H9 (cell line): Measurements from ENCODE around the gene HRH1. TPM values are rescaled to one million over a fixed set of nuclear protein-coding genes. Genes with fewer than 3 reads are reported as not detected.
A peak's percentile ranks its signal among the peaks of the same experiment; 100 is the strongest.

Source experiments
- DNase-seq: peaks from one replicate; pipeline ENCODE4 v3.0.0-alpha.2; 2017
- H2AFZ ChIP-seq: one replicate; pipeline ENCODE4 v1.6.1; 2013; ENCODE audit warnings: mild to moderate bottlenecking, low read length, control low read depth, moderate library complexity
- H2AK5ac ChIP-seq: 2 replicates; pipeline ENCODE4 v1.6.1; 2013; ENCODE audit warnings: low read length, control low read depth, mixed read lengths; ENCODE audit not compliant: insufficient read length
- H2BK120ac ChIP-seq: one replicate; pipeline ENCODE4 v1.6.1; 2013; ENCODE audit warnings: low read depth, mild to moderate bottlenecking, low read length, control low read depth, inconsistent platforms; ENCODE audit not compliant: poor library complexity, severe bottlenecking
- H2BK12ac ChIP-seq: 2 replicates; pipeline ENCODE4 v1.6.1; 2013; ENCODE audit warnings: low read length, control low read depth, mixed read lengths, low read depth; ENCODE audit not compliant: insufficient read length
- H2BK15ac ChIP-seq: 2 replicates; pipeline ENCODE4 v1.6.1; 2013; ENCODE audit warnings: low read depth, low read length, control low read depth
- H2BK20ac ChIP-seq: one replicate; pipeline ENCODE4 v1.6.1; 2013; ENCODE audit warnings: low read depth, mild to moderate bottlenecking, low read length, control low read depth, inconsistent platforms; ENCODE audit not compliant: poor library complexity, severe bottlenecking
- H2BK5ac ChIP-seq: 2 replicates; pipeline ENCODE4 v1.6.1; 2013; ENCODE audit warnings: low read length, control low read depth, mixed read lengths; ENCODE audit not compliant: insufficient read length
- H3K14ac ChIP-seq: 2 replicates; pipeline ENCODE4 v1.6.1; 2013; ENCODE audit warnings: low read length, control low read depth; ENCODE audit not compliant: insufficient read depth
- H3K18ac ChIP-seq: 2 replicates; pipeline ENCODE4 v1.6.1; 2013; ENCODE audit warnings: low read depth, mild to moderate bottlenecking, mixed read lengths, low read length, control low read depth; ENCODE audit not compliant: insufficient read length
- H3K23ac ChIP-seq: 2 replicates; pipeline ENCODE4 v1.6.1; 2013; ENCODE audit warnings: low read length, control low read depth, mixed read lengths, low read depth; ENCODE audit not compliant: insufficient read length
- H3K23me2 ChIP-seq: 2 replicates; pipeline ENCODE4 v1.6.1; 2013; ENCODE audit warnings: low read depth, mild to moderate bottlenecking, mixed read lengths, low read length, control low read depth; ENCODE audit not compliant: insufficient read length, poor library complexity, severe bottlenecking
- H3K27ac ChIP-seq: 2 replicates; pipeline ENCODE4 v1.5.1; 2013; ENCODE audit warnings: low read length, control low read depth, mixed read lengths, low read depth; ENCODE audit not compliant: insufficient read length
- H3K27me3 ChIP-seq: 2 replicates; pipeline ENCODE4 v1.6.1; 2013; ENCODE audit warnings: low read length, control low read depth, inconsistent platforms; ENCODE audit not compliant: insufficient read depth
- H3K4ac ChIP-seq: 2 replicates; pipeline ENCODE4 v1.6.1; 2013; ENCODE audit warnings: low read depth, mild to moderate bottlenecking, control low read depth, inconsistent platforms, low read length, moderate library complexity
- H3K4me1 ChIP-seq: 2 replicates; pipeline ENCODE4 v1.6.1; 2013; ENCODE audit warnings: low read length, control low read depth, inconsistent platforms; ENCODE audit not compliant: insufficient read depth
- H3K4me2 ChIP-seq: 2 replicates; pipeline ENCODE4 v1.6.1; 2013; ENCODE audit warnings: low read length, control low read depth, mixed read lengths; ENCODE audit not compliant: insufficient read length, insufficient read depth
- H3K56ac ChIP-seq: 2 replicates; pipeline ENCODE4 v1.6.1; 2013; ENCODE audit warnings: low read depth, mild to moderate bottlenecking, mixed read lengths, low read length, control low read depth; ENCODE audit not compliant: insufficient read length
- H3K79me1 ChIP-seq: 2 replicates; pipeline ENCODE4 v1.6.1; 2013; ENCODE audit warnings: low read depth, mild to moderate bottlenecking, moderate library complexity, low read length, control low read depth, inconsistent platforms; ENCODE audit not compliant: insufficient read depth, poor library complexity, severe bottlenecking
- H3K79me2 ChIP-seq: 2 replicates; pipeline ENCODE4 v1.6.1; 2013; ENCODE audit warnings: low read length, control low read depth, inconsistent platforms; ENCODE audit not compliant: insufficient read depth
- H3K9ac ChIP-seq: 2 replicates; pipeline ENCODE4 v1.6.1; 2013; ENCODE audit warnings: low read length, control low read depth, mixed read lengths; ENCODE audit not compliant: insufficient read length; ENCODE audit errors: extremely low read depth
- H3K9me3 ChIP-seq: one replicate; pipeline ENCODE4 v1.6.1; 2013; ENCODE audit warnings: low read depth, low read length, inconsistent platforms; ENCODE audit not compliant: control insufficient read depth
- H3T11ph ChIP-seq: one replicate; pipeline ENCODE4 v1.6.1; 2013; ENCODE audit warnings: mild to moderate bottlenecking, low read length, control low read depth, inconsistent platforms
- H4K20me1 ChIP-seq: one replicate; pipeline ENCODE4 v1.6.1; 2013; ENCODE audit not compliant: control insufficient read depth, insufficient read length, insufficient read depth
- H4K5ac ChIP-seq: 2 replicates; pipeline ENCODE4 v1.6.1; 2013; ENCODE audit warnings: low read depth, mild to moderate bottlenecking, mixed read lengths, low read length, control low read depth; ENCODE audit not compliant: insufficient read length
- H4K8ac ChIP-seq: replicated peaks from 2 replicates; pipeline ENCODE4 v1.6.1; 2013; ENCODE audit warnings: low read length, control low read depth, mixed read lengths, low read depth; ENCODE audit not compliant: insufficient read length
- H4K91ac ChIP-seq: 2 replicates; pipeline ENCODE4 v1.6.1; 2013; ENCODE audit warnings: low read depth, mild to moderate bottlenecking, moderate library complexity, mixed read lengths, low read length, control low read depth; ENCODE audit not compliant: insufficient read length
- H3K27ac Mint-ChIP-seq, 3 experiments: 2 replicates in 2 of 3; 3 replicates in 1 of 3; pipeline ENCODE4 v1.8.0; 2020 to 2021; ENCODE audit warnings: mixed read lengths in 3 of 3, mild to moderate bottlenecking in 1 of 3, moderate library complexity in 1 of 3
- H3K27me3 Mint-ChIP-seq: 2 replicates; pipeline ENCODE4 v1.8.0; 2021; ENCODE audit warnings: low read depth, mild to moderate bottlenecking, moderate library complexity, mixed read lengths
- H3K36me3 Mint-ChIP-seq, 3 experiments: 2 replicates in 2 of 3; 3 replicates in 1 of 3; pipeline ENCODE4 v1.8.0; 2020 to 2021; ENCODE audit warnings: low read depth in 3 of 3, mixed read lengths in 3 of 3; ENCODE audit not compliant: insufficient read depth in 1 of 3
- H3K4me1 Mint-ChIP-seq, 2 experiments: 2 replicates each; pipeline ENCODE4 v1.8.0; 2020; ENCODE audit warnings: mixed read lengths in 2 of 2
- H3K4me3 Mint-ChIP-seq, 2 experiments: 2 replicates in 1 of 2; 3 replicates in 1 of 2; pipeline ENCODE4 v1.8.0; 2020 to 2021; ENCODE audit warnings: mild to moderate bottlenecking in 2 of 2, mixed read lengths in 2 of 2, moderate library complexity in 1 of 2
- H3K9me3 Mint-ChIP-seq, 2 experiments: 2 replicates in 1 of 2; 3 replicates in 1 of 2; pipeline ENCODE4 v1.8.0; 2020; ENCODE audit warnings: mild to moderate bottlenecking in 2 of 2, mixed read lengths in 2 of 2, moderate library complexity in 1 of 2
- CTCF ChIP-seq: fragments of 200-600 bp; sonication (generic); conservative IDR thresholded peaks from 3 replicates; pipeline ENCODE4 v1.8.0; 2021; ENCODE audit warnings: antibody characterized with exemption, mild to moderate bottlenecking
- WGBS: extraction: QIAGEN DNeasy Blood & Tissue Kit; methylation state at CpG from one replicate; pipeline ENCODE4 v1.1.7; 2013; ENCODE audit warnings: missing lambda C conversion rate, low lambda C conversion rate, mixed read lengths; ENCODE audit not compliant: insufficient read length; ENCODE audit errors: extremely low coverage; 5-methylcytosine and 5-hydroxymethylcytosine counted together
- total RNA-seq: library from RNA; stranded (reverse); gene quantifications from 2 replicates; pipeline ENCODE4 v1.2.1, GENCODE V29; 2021

Gene HRH1
- total RNA-seq, 1 experiment from 2014 or later = 0.74 TPM

- Histone ChIP-seq H3K9ac (no peak overlapping the region), H3K79me2 (no peaks in the 10 kb centered on the region), H3K4me1 (no peaks in the 10 kb centered on the region; the same call in 1 of the 2 replicates), H3K27ac (no peak overlapping the region), H3K23ac (no peak overlapping the region), H3K4me2 (no peak overlapping the region), H2BK120ac (no peak overlapping the region), H3K9me3 (no peaks in the 10 kb centered on the region), H3K14ac (no peak overlapping the region), H4K5ac (no peak overlapping the region), H2AFZ (no peak overlapping the region), H3K18ac (no peak overlapping the region), H4K8ac (no peak overlapping the region), H3K23me2 (no peaks in the 10 kb centered on the region), H2BK5ac (no peak overlapping the region), H3K56ac (no peak overlapping the region), H4K91ac (no peak overlapping the region), H3T11ph (no peak overlapping the region), H2BK20ac (no peak overlapping the region), H2BK15ac (no peak overlapping the region), H4K20me1 (no peaks in the 10 kb centered on the region), H2BK12ac (peak overlapping the region; percentile 21), H3K4ac (no peak overlapping the region), H3K79me1 (no peaks in the 10 kb centered on the region), H3K27me3 (no peaks in the 10 kb centered on the region), H2AK5ac (no peak overlapping the region)
- Mint-ChIP-seq H3K9me3 (no peaks in the 10 kb centered on the region; a peak in 1 of 5 replicates), H3K36me3 (no peaks in the 10 kb centered on the region; a peak in 1 of 7 replicates), H3K4me1 (peaks cover 2 to 6% of the 10 kb centered on the region in 2 experiments), H3K4me3 (no peak overlapping the region), H3K27ac (peak overlapping the region in 1 of 3 experiments; percentile 36; a peak in 1 of 7 replicates), H3K27me3 (peaks cover 2% of the 10 kb centered on the region)
- peak; percentile 95 for TF ChIP-seq CTCF
- WGBS = no CpG with 5 or more reads among the region's 8 CpGs
- peak; percentile 84 for DNase-seq
Observed at GRCh38 chr3:11236588-11237461, 82.5 kb downstream of the HRH1 start.
